NCI-H146 treated with DMSO at 0.1 percent for 48 hours (cell line): ENCODE data around the gene SLC10A7.

ENCODE experiments used
- DNase-seq: peaks from one replicate; lab custom pipeline; 2025; ENCODE audit not compliant: unreplicated experiment; lab: John Stamatoyannopoulos, UW

Gene SLC10A7

GRCh38 chr4:146442801-146443200, 78.9 kb downstream of the SLC10A7 start:
- DNase-seq: no peak

- no peak for DNase-seq
Measured at GRCh38 chr4:146439999-146440398, 81.7 kb downstream of the SLC10A7 start.

- no peak for DNase-seq
Measured at GRCh38 chr4:146439437-146439836, 82.3 kb downstream of the SLC10A7 start.

- no peak for DNase-seq
Measured at GRCh38 chr4:146437778-146438177, 84.0 kb downstream of the SLC10A7 start.

GRCh38 chr4:146436423-146437162, 85.1 kb downstream of the SLC10A7 start:
- no peak for DNase-seq

- no peak for DNase-seq
Measured at GRCh38 chr4:146435962-146436361, 85.8 kb downstream of the SLC10A7 start.

- DNase-seq: no peak
Measured at GRCh38 chr4:146432065-146432464, 89.7 kb downstream of the SLC10A7 start.

GRCh38 chr4:146428298-146428697, 93.4 kb downstream of the SLC10A7 start:
- DNase-seq: no peak

- no peak for DNase-seq
Measured at GRCh38 chr4:146417822-146418221, 103.9 kb downstream of the SLC10A7 start.

- no peak for DNase-seq
Measured at GRCh38 chr4:146415829-146416228, 105.9 kb downstream of the SLC10A7 start.

GRCh38 chr4:146407669-146408084, 114.1 kb downstream of the SLC10A7 start:
- no peak for DNase-seq

- DNase-seq: no peak
Measured at GRCh38 chr4:146407257-146407656, 114.5 kb downstream of the SLC10A7 start.

- DNase-seq: no peak
Measured at GRCh38 chr4:146401274-146401673, 120.5 kb downstream of the SLC10A7 start.

- no peak for DNase-seq
Measured at GRCh38 chr4:146398896-146399445, 122.8 kb downstream of the SLC10A7 start.

- DNase-seq: no peak
Measured at GRCh38 chr4:146398404-146398803, 123.3 kb downstream of the SLC10A7 start.

GRCh38 chr4:146389561-146389960, 132.2 kb downstream of the SLC10A7 start:
- no peak for DNase-seq

- peak; percentile 21 for DNase-seq
Measured at GRCh38 chr4:146382194-146382593, 139.5 kb downstream of the SLC10A7 start.

GRCh38 chr4:146381263-146381872, 140.4 kb downstream of the SLC10A7 start:
- DNase-seq: no peak

GRCh38 chr4:146379744-146380143, 142.0 kb downstream of the SLC10A7 start:
- DNase-seq: no peak

GRCh38 chr4:146371812-146372211, 149.9 kb downstream of the SLC10A7 start:
- no peak for DNase-seq

GRCh38 chr4:146370841-146371240, 150.9 kb downstream of the SLC10A7 start:
- no peak for DNase-seq

- no peak for DNase-seq
Measured at GRCh38 chr4:146369446-146369845, 152.3 kb downstream of the SLC10A7 start.
